GM18858 (cell line): ENCODE data around the gene INTS6.
"Not testable (repeated sequence)": the region's sequence is repeated elsewhere in the genome, so short reads cannot be mapped to it uniquely, and the experiment has no call there.

Experiments
- ATAC-seq: cut with Tn5 transposase; IDR thresholded peaks from one replicate; pipeline ENCODE4 v1.9.1; 2021; ENCODE audit not compliant: unreplicated experiment

The INTS6 gene

DNA sequence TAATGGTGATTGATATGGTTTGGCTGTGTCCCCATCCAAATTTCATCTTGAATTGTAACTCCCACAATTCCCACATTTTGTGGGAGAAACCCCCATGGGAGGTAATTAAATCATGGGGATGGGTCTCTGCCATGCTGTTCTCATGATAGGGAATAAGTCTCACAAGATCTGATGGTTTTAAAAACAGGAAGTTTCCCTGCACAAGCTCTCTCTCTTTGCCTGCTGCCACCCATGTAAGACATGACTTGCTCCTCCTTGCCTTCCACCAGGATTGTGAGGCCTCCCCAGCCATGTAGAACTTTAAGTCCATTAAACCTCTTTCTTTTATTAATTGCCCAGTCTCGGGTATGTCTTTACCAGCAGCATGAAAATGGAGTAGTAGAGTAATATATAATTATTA is 37.5 kb downstream of the INTS6 start:
- not testable (repeated sequence) for ATAC-seq

DNA sequence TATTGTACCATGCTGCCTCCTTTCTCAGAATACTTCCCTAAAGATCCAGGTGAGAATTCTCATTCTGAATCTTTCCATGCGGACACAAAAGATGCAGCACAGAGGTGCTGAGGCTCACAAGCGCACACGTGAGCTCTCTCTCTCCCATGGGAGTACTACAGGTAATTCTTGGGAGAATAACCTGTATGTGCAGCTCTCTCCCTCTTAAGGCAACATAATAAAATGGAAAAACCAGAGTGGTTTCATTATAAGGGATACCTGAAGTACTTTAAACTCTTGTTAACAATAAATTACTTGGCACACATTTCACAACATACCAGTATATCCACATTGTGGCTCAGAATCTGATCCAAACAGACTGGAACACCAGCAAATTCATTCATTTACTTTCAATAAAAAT is 40.4 kb downstream of the INTS6 start:
- no peak for ATAC-seq

DNA sequence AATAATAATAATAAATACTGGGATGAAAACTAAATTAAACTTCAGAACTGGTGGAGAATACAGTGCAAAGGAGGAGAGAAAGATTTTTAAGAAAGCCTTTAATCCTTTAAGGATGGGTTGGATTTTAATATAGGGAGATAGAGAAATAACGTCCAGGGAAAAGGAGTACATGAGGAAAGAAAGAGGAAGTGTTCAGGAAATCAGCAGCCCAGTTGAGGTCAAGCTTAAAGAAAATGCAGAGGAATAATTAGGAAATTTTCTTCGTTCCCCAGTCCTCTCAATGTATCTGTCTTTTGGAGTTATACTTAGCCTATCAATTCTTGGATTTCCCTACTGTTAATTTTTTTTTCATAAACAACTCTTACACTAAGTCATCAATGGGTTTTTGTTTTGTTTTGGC is 47.7 kb downstream of the INTS6 start:
- ATAC-seq, result no peak

DNA sequence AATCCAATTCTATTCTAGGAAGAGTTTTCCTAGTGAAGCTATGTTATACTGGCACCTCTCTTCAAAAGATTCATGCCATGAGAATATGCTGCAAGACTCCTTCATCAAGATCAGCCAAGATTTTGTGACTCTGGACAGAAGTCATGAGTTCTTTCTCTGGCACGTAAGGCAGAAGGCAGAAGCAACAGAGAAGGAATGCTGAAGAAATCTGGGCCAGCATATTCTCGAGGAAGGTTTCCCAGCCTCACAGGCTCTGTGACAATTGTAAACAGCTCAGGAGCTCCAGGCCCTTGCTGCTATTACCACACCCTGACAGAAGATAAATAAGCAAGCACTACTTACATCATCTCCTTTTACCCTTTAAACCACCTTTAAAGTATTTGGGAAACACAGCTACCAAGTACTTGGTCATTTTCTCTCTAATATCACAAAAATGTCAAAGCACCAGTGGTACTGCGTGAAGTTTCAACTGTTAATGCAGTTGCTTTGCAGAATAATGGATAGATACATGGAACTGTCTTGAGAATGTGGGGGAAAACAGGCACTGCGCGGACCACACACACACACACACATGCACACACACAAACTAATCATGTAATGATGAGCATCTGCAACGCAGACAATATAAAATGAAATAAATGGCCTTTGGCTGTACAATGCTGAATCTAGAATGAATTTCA is 55.4 kb downstream of the INTS6 start:
- ATAC-seq, result no peak

DNA sequence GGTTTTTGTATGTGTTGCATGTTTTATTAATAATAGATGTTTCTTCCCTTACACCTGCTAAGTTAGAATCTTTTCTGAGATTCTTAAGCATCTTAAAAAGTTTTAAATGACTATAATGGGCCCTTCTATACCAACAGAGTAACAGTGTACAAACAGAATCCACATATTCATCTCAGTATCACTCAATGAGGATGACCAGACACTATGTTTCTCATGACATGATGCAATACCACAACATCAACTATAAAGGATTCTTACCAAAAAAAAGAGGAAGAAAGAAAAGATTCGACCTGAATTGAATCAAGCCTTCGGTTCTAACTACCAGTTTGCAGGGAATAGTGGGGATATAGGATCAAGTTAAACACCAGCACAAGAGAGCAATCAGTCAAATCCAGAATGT is 56.5 kb downstream of the INTS6 start:
- peak; percentile 88 for ATAC-seq

DNA sequence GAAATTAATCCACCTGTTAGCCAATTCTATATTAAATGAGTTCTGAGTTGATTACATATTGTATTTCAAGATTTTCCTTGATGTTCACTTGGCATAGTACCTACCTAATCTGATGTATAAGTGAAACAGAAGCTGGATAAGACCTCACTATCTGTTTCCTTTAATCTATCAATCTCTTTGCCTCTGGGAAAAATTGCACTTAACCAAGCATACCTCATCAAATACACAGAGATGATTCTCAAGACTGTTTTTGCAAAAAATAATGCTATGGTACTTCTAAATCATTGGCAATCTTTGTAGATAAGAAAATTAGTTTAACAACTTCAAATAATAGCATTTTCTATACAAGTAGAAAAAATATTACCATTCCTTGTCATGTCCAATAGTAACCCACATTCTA is 58.1 kb downstream of the INTS6 start:
- no peak for ATAC-seq

DNA sequence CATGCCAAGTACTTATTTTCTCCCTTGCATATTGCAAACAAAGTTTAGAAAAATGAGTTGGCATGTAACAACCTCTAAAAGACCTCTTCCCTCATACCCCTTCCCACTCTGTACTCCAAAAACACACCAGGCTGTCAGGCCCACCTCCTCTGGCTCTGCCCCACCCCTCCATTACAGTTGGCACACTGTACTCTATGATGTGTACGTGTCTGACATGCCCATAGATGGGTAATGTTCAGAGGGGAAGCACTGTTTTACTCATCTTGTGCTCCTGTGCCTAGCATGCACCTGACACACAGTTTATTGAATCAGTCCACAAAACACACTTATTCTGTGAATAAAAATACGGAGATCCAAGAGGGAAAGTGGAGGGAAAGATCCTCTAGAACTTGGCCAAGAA is 67.7 kb downstream of the INTS6 start:
- no peak for ATAC-seq

DNA sequence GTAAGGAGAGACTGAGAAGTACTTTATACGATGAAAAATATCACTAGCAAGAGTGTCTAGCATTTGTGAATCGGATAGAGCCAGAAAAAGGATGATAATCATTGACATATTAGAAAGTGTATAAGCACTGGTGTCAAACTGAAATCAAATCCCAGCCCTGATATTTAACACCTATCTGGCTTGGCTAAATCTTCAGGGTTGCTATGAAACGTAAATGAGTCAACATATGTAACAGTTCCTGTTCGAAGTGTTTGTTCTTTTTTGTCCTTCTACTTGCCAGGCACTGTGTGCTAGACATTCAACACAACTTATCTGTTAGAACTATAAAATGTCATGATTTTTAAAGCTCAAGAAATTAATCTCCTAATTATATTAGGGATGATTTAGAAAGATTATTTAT is 72.6 kb downstream of the INTS6 start:
- ATAC-seq, result no peak

DNA sequence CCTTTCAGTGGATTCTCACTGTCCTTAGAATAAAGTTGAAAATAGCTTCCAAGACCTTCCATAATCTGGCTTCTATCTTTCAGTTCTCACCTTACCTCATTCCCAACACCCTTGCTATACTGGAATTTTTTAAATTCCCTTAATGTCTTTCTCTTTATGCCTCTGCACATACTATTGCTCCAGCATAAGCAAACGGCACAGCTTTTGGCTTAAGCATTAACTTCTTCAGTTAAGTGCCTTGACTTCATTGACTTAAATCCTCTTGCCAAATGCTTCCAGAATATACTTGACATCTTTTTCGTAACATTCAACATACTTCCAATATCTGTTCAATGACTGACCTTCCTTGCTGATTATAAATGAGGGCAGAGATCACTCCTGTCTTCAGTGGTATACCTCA is 79.4 kb downstream of the INTS6 start:
- ATAC-seq, result no peak

DNA sequence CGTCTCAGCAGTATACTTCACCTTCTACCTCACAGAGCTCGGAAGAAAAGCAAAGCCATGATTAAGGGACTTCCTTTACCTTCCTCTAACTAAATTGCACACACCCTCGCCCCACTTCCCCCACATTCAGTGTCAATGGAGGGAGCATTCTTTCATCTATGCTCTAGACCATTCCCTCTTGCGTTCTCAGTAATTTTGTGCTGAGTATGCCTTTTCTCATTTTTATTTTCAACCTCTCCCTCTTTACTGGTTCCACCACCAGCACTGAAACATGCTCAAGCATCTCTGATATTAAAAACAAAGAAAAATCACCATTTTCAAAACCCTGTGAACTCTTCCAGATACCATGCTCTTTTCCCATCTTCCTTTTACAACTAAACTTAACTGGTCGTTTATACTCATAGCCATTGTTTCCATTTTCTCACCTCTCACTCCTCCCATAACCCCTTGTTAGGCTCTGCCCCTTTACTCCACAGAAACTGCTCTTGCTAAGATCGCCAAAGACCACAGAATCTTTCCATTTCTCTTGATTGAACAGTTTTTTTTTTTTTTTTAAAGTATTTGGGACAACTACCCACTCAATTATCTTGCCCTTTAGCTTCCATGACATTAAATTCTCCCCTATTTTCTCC is 81.0 kb downstream of the INTS6 start:
- no peak for ATAC-seq

DNA sequence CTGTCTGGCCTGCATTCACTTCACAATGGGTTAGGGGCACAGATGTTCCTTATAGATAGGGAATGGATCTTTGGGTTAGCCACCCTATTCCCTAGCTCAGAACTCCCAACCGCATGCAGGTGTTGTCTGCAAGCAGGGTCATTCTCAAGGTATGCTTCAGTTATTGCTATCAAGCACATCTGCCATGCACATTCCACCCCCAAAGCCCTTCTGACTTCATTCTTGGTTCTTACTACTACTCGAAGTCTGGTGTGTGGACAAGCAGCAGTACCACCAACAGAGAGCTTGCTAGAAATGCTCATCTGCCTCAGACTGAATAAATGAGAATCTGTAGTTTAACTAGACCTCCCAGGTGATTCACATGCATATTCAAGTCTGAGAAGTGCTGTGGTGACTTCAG is 82.0 kb downstream of the INTS6 start:
- ATAC-seq, result no peak

DNA sequence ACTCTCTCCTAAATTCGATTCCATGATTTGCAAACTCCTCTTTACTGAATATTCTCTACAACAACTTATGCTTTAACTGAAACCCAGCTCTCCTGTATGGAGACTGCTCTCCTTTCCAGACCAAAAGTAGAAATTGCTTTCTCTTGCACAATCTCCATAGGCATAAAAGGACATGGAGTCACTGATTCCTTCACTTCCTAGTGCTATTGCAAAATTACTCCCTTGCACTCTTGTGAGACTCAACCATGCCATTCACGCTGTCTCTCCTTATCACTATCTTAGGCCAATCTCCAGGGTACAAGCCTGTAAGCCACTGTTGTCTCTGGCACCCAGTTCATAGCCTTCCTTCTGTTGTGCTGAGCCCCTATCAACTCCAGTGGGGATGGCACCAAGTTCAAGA is 82.7 kb downstream of the INTS6 start:
- no peak for ATAC-seq

DNA sequence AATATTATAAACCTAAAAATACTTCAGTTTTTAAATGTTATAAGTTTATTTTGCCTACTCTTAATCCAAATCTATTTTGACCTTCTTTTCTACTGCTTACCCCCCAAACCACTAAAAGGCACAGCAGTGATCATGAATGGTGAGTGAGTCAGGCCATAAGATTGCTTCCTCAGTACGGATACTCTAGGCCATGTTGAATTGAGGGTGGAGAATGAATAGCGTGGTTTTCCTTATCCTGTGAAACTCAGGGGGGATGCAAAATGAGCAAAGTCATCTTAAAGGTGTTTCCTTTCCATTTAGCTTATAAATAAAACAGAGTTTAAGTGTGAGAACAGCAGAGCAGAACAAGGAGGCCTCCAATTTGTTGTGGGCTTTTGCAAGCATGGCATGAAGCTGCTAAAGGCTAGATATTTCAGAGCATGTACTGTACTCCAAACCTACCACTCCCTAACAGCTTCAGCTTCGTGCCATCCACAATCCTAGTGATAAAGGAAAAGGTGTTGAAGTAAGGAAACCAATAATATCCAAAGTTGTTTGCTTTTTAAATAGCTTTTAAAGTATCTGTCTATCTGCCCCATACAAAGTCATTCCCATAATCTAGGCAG is 88.3 kb downstream of the INTS6 start:
- no peak for ATAC-seq

DNA sequence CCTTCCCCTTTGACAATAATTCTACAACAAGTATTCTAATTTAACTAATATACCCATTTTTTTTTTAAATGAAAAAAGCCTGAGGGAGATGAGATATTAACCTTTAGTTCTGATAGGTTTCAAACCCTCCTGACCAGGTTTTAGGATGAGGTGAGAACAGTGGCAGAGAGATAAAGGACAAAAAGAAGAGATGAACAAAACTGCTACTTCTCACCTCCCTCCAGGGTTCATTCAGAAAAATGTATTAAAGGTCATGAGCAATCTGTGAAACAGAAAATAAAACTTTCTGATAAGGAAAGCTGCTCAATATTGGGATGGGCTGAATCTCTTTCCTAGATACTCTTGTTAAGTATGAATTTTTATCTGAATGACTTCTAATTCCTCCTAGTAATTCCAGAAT is 89.2 kb downstream of the INTS6 start:
- ATAC-seq, result no peak

DNA sequence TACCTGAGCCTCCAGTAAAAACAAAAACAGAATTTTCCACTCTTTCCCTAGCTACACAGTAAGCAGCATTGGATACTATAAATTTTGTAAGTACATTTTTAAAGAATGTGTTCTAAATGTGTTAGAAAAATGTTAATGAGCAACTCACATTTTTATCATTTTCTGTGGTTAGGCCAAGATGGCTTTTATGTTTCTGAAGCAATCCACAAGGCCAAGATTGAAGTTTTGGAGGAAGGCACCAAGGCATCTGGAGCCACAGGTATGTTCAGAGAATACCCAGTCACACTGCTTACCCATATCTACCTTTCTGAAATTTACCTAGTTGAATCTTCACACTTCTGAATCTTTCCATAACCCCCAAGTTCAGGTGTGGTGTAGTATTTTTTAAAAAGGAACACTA is 91.7 kb downstream of the INTS6 start:
- no peak for ATAC-seq

DNA sequence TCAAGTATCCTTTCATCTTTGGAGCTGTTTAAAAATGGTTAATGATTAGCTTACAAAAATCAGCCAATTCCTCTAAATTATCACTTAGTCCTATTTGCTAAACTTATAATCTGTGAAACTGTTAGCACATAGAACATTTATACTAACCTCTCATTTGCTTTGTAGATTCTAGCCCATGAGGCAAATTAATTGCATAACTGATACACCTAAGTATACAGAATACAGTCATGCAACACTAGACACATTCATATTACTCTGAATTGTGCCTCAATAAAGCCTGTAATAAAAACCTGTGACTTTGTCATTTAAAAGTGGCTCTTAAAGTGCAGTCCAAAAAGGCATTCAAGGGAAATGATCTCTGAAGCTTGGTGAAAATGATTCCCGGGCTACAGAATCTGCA is 92.3 kb downstream of the INTS6 start:
- no peak for ATAC-seq

DNA sequence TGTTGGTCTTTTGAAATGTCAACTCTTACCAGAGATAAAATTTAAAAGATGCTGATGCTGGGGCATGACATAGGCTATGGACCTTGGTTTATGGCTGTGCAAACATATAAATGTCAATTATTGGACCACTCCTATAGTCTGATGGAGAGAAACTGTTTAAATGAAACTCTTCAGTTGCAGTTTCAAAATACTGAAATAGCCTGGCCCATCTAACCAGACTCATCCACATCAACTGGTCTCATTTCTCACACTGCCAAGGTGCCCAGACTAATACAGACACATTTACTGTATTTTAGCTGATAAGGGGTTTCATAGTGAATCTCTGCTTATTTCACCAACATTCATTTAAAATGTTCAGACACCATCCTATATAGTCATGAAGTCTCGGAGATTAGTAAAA is 93.5 kb downstream of the INTS6 start:
- ATAC-seq, result no peak

DNA sequence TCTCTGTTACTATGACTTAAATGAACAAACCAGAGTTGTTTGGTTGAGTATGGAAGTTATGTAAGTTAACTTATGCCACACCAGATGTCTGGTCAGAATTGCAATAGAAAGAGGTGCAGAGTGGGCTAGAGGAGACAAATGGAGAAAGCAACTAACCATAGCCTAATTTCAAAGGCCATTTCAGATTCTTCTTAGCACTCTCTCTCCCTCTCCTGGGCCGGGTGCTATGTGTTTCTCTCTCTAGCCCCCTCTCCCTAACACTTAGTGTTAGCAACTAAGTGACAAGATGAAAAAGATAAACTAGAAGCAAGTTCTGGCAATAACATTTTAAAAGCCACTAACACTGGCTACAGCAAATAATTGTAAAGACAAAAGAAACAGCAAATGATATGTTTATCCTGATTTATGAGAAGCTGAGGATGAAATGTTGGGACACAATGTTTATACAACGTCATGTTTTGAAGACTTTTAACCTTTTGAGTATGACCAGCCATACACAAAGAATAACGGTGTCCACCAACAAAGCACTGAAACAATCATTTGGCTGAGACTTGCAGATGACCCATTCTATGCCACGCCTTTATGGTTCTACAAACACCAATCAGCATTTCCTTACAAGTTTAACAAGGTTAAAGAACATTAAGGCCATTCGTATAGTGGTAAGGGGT is 94.8 kb downstream of the INTS6 start:
- ATAC-seq, result no peak

DNA sequence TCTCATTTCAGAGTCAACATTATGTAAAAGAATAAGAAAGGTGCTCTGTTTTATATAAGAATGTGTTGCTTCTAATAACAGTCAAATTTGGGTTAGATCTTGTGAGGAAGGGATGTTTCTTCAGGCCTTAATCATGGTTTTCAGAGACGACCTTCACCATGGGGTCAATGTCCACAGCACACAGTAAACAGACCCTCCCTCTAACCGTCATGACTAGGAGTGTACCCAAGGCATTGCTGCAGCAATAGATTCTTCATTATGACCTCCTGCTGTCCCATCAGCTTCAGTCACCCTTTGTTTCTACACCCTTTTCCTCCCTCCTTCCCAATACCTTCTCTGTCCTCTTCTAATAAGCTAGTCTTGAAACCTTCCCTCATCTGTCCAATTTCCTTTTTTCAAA is 97.6 kb downstream of the INTS6 start:
- no peak for ATAC-seq

DNA sequence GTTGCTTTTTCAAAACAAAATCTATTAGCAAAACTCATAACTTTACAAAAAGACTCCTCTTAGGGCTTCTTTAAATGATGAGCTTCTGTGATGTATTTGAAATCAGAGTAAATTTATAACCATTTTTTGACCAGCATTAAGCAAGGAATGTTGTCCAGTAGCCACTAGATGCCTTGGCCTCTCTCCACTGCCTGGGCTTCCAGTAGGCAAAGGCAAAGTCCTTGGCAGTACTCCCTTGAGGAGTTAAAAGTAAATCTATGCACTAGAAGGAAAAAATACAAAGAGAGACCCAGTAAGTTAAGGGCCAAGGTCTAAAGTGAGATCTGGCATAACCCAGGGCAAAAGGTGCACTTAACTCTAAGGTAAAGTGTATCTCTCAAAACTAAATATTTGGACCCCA is 103.8 kb downstream of the INTS6 start:
- no peak for ATAC-seq

DNA sequence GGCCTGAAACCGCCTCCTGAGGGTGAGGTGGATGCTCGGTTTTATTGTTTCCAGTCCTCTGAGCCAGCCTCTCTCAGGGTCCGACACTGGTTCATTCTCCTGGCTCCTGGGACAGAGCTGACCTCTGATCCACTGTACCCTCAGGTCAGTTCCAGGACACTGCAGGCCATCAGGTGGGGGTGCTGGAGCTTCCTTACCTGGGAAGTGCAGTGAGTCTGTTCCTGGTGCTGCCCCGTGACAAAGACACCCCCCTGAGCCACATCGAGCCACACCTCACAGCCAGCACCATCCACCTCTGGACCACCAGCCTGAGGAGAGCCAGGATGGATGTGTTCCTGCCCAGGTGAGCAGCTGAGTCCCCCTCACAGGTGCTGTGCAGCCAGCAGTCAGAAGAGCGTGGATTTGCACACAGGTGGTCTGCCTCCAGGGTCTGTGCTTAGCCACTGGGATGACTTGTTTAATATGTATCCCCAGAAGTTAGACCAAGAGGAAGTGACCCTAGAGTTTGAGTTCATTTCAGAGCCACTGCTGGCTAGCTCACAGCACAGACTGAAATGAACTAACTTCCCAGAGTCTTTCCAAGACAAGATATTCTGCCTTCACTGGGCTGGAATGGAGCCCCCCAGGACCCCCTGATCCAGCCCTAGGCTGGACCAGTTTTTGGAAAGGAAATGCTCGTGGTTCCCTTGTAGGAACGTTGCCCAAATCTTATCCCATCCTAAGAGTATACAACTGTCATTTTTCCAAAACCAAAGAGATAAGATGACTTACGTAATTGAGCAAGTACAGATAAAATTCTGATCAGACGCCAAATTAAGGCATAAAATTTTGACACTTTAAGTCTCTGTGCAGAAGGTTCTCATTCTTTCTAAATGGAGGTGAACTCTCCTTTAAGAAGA is 104.5 kb downstream of the INTS6 start:
- ATAC-seq, result no peak
